Breast epithelium (tissue), 3 donors: Measurements from ENCODE around the gene ZNF593.

Source experiments
- POLR2A ChIP-seq: fragments of 450-650 bp; IDR thresholded peaks from one replicate; pipeline ENCODE4 v1.6.1; 2016; ENCODE audit warnings: antibody characterized with exemption, mild to moderate bottlenecking, moderate library complexity
- POLR2AphosphoS5 ChIP-seq, 3 donors: sonication (generic); formaldehyde crosslinking; IDR thresholded peaks; one replicate each; pipeline ENCODE4 v1.6.1; 2017; ENCODE audit warnings: antibody characterized with exemption in 3 of 3
- TF ChIP-seq, protein P1 (sequence below), 3 donors: fragments of 450-650 bp; IDR thresholded peaks; one replicate each; pipeline ENCODE4 v1.5.1; 2016 to 2017; ENCODE audit warnings: antibody characterized with exemption in 3 of 3, mild to moderate bottlenecking in 3 of 3, moderate library complexity in 3 of 3

DNA sequence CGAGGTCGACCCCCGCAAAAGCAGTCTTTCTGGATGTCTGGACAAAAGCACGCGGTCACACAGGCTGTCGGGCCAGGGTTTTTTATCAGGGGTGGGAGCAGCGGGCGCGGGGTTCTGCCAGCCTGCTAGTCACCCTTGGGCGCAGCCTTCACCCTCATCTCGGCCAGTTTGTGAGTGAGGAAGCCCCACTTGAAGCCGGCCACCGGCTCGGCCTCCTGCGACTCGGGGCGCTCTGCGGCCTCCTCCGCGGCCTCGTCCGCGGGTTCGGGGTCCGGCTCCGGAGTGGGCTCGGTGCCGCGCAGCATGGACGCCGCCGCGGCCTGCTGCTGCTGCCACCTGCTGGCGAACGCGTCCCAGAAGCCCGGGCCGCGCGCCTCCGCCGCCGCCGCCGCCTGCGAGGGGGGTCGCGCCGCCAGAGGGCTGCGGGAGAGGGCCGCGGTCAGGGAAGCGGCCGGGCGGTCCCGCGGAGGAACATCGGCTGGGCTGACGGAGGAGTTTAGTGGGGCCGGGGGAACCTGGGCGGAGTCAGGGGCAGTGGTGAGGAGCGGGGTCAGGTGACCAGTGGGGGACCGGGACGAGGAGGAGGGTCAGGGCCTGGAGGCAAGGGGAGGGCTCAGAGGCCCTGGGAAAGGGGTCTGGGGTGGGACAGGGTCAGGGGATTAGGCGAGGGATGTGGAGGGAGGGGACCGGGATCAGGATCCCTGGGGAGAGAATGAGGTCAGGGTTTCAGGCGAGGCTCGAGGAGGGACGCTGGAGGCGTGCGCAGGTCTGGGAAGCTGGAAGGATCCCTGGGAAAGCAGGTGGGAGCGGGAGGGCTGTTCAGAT is 5.5 kb upstream of the ZNF593 start:
- TF ChIP-seq, protein P1, sequence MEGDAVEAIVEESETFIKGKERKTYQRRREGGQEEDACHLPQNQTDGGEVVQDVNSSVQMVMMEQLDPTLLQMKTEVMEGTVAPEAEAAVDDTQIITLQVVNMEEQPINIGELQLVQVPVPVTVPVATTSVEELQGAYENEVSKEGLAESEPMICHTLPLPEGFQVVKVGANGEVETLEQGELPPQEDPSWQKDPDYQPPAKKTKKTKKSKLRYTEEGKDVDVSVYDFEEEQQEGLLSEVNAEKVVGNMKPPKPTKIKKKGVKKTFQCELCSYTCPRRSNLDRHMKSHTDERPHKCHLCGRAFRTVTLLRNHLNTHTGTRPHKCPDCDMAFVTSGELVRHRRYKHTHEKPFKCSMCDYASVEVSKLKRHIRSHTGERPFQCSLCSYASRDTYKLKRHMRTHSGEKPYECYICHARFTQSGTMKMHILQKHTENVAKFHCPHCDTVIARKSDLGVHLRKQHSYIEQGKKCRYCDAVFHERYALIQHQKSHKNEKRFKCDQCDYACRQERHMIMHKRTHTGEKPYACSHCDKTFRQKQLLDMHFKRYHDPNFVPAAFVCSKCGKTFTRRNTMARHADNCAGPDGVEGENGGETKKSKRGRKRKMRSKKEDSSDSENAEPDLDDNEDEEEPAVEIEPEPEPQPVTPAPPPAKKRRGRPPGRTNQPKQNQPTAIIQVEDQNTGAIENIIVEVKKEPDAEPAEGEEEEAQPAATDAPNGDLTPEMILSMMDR (IDR thresholded peaks at IDR 0.05) = peak in 1 of 3 donors; percentile 75
- no peak for TF ChIP-seq POLR2AphosphoS5 (IDR thresholded peaks at IDR 0.05)
- TF ChIP-seq POLR2A = no peak
